H7 (cell line): ENCODE results near the gene DIRAS2. TPM values are rescaled to one million over a fixed set of nuclear protein-coding genes. Genes with fewer than 3 reads are reported as not detected.

Experiments
- DNase-seq: peaks from one replicate; pipeline ENCODE4 v3.0.0; 2012
- H3K27me3 ChIP-seq: 2 replicates; pipeline ENCODE4 v1.6.0; 2011; ENCODE audit warnings: mild to moderate bottlenecking, low read length; ENCODE audit not compliant: control insufficient read depth, insufficient read depth
- H3K36me3 ChIP-seq: replicated peaks from 2 replicates; pipeline ENCODE4 v1.5.1; 2011; ENCODE audit warnings: low read length; ENCODE audit not compliant: control insufficient read depth, insufficient read depth
- H3K4me3 ChIP-seq: 2 replicates; pipeline ENCODE4 v1.5.1; 2011; ENCODE audit warnings: low read depth, mild to moderate bottlenecking, control low read depth, low read length, moderate library complexity; ENCODE audit not compliant: insufficient read depth
- total RNA-seq: library from RNA; depleted of rRNA; stranded (reverse); fragments of >200 nt; shearing (Covaris generic); gene quantifications from 2 replicates; pipeline ENCODE4 v1.2.3, GENCODE V29; 2014

The DIRAS2 gene
- total RNA-seq, 1 experiment from 2014 or later, result 0.28 TPM

- peaks cover 13% of the 10 kb centered on the region for H3K27me3 ChIP-seq
- no peak overlapping the region for H3K4me3 ChIP-seq
- DNase-seq, result no peak
- H3K36me3 ChIP-seq, result no peaks in the 10 kb centered on the region
Observed at GRCh38 chr9:90640361-90640760, 2.3 kb downstream of the DIRAS2 start.

GRCh38 chr9:90637626-90638025, 5.0 kb downstream of the DIRAS2 start:
- peaks cover 10% of the 10 kb centered on the region for H3K27me3 ChIP-seq
- H3K36me3 ChIP-seq, result no peaks in the 10 kb centered on the region
- DNase-seq, result no peak
- no peak overlapping the region for H3K4me3 ChIP-seq

GRCh38 chr9:90632647-90633207, 9.9 kb downstream of the DIRAS2 start:
- H3K27me3 ChIP-seq, result no peaks in the 10 kb centered on the region
- DNase-seq, result no peak
- H3K4me3 ChIP-seq, result no peak overlapping the region
- no peaks in the 10 kb centered on the region for H3K36me3 ChIP-seq

GRCh38 chr9:90631964-90632363, 10.7 kb downstream of the DIRAS2 start:
- H3K27me3 ChIP-seq, result no peaks in the 10 kb centered on the region
- no peak for DNase-seq
- no peak overlapping the region for H3K4me3 ChIP-seq
- H3K36me3 ChIP-seq, result no peaks in the 10 kb centered on the region

- no peak for DNase-seq
- Histone ChIP-seq H3K27me3 (no peaks in the 10 kb centered on the region), H3K4me3 (no peak overlapping the region)
Observed at GRCh38 chr9:90629991-90630390, 12.6 kb downstream of the DIRAS2 start.

GRCh38 chr9:90629354-90629753, 13.3 kb downstream of the DIRAS2 start:
- Histone ChIP-seq H3K4me3 (no peak overlapping the region), H3K27me3 (no peaks in the 10 kb centered on the region), H3K36me3 (no peaks in the 10 kb centered on the region)
- no peak for DNase-seq

More at GRCh38 chr9:90629991-90630390, 12.6 kb downstream of the DIRAS2 start:
- no peaks in the 10 kb centered on the region for H3K36me3 ChIP-seq

GRCh38 chr9:90616806-90617205, 25.8 kb downstream of the DIRAS2 start:
- H3K27me3 ChIP-seq, result no peaks in the 10 kb centered on the region
- H3K4me3 ChIP-seq, result no peak overlapping the region
- no peak for DNase-seq
- no peaks in the 10 kb centered on the region for H3K36me3 ChIP-seq

GRCh38 chr9:90613502-90613901, 29.1 kb downstream of the DIRAS2 start:
- no peak overlapping the region for H3K4me3 ChIP-seq
- DNase-seq, result no peak
- H3K27me3 ChIP-seq, result no peaks in the 10 kb centered on the region
- no peaks in the 10 kb centered on the region for H3K36me3 ChIP-seq

GRCh38 chr9:90612957-90613356, 29.7 kb downstream of the DIRAS2 start:
- no peak overlapping the region for H3K4me3 ChIP-seq
- no peaks in the 10 kb centered on the region for H3K36me3 ChIP-seq
- no peaks in the 10 kb centered on the region for H3K27me3 ChIP-seq
- no peak for DNase-seq

- Histone ChIP-seq H3K27me3 (no peaks in the 10 kb centered on the region), H3K36me3 (no peaks in the 10 kb centered on the region), H3K4me3 (no peak overlapping the region)
- DNase-seq, result no peak
Observed at GRCh38 chr9:90611568-90611967, 31.1 kb downstream of the DIRAS2 start.

GRCh38 chr9:90611121-90611520, 31.5 kb downstream of the DIRAS2 start:
- Histone ChIP-seq H3K4me3 (no peak overlapping the region), H3K27me3 (no peaks in the 10 kb centered on the region), H3K36me3 (no peaks in the 10 kb centered on the region)
- DNase-seq, result no peak

- H3K4me3 ChIP-seq, result no peak overlapping the region
- H3K27me3 ChIP-seq, result no peaks in the 10 kb centered on the region
- no peaks in the 10 kb centered on the region for H3K36me3 ChIP-seq
- no peak for DNase-seq
Observed at GRCh38 chr9:90607701-90608516, 34.7 kb downstream of the DIRAS2 start.

GRCh38 chr9:90600029-90600428, 42.6 kb downstream of the DIRAS2 start:
- no peaks in the 10 kb centered on the region for H3K27me3 ChIP-seq
- DNase-seq, result peak; percentile 36
- H3K4me3 ChIP-seq, result no peak overlapping the region
- H3K36me3 ChIP-seq, result no peaks in the 10 kb centered on the region

GRCh38 chr9:90598191-90598590, 44.4 kb downstream of the DIRAS2 start:
- Histone ChIP-seq H3K36me3 (no peaks in the 10 kb centered on the region), H3K27me3 (no peaks in the 10 kb centered on the region), H3K4me3 (no peak overlapping the region)
- no peak for DNase-seq

- DNase-seq, result no peak
- H3K36me3 ChIP-seq, result no peaks in the 10 kb centered on the region
- H3K4me3 ChIP-seq, result no peak overlapping the region
- H3K27me3 ChIP-seq, result no peaks in the 10 kb centered on the region
Observed at GRCh38 chr9:90593646-90594045, 49.0 kb downstream of the DIRAS2 start.
